HCEC 1CT (cell line): ENCODE results near the gene DGCR2.
A peak's percentile ranks its signal among the peaks of the same experiment; 100 is the strongest.
"Not testable (repeated sequence)": the region's sequence is repeated elsewhere in the genome, so short reads cannot be mapped to it uniquely, and the experiment has no call there.

Experiments
- DNase-seq: peaks from one replicate; pipeline ENCODE4 v3.0.0-alpha.2; 2017

The DGCR2 gene

GRCh38 chr22:19039448-19039780 is 82.8 kb downstream of the DGCR2 start:
- DNase-seq = no peak

- no peak for DNase-seq
These were observed 83.3 kb downstream of the DGCR2 start for GRCh38 chr22:19038728-19039447.

DNA sequence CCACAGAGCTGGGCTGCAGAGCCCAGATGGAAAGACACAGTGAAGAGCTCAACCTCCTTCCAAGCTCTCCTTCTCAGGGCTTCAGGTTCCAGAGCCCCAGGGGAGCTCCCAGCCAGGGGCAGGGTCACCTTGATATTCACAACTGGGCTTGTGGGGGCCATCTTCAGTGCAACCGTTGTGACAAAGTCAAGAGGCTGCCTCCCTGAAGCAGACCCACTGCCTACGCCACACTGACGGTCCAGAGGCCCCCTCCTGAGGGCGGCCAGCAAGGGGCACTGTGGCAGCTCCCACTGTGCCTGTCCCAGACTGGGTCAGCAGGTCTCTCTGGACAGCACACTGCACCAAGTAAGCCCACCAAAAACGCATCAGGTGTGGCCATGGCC is 84.1 kb downstream of the DGCR2 start:
- DNase-seq = no peak

GRCh38 chr22:19037282-19038163 is 84.7 kb downstream of the DGCR2 start:
- DNase-seq = no peak

GRCh38 chr22:19036523-19037273 is 85.5 kb downstream of the DGCR2 start:
- peak; percentile 17 for DNase-seq

DNA sequence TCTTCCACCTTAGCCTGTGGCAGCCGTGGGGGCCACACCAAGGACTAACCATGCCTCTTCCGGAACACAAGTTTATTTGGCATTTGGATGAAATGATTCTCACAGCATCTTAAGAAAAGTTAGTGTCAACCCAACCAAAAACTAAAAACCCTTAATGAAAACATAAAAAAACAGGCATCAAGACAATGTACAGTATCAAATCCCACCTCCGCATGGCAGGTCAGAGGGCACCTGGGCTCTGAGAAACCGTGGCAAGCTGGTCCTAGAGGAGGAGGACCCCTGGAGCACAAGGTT is 86.0 kb downstream of the DGCR2 start:
- no peak for DNase-seq

DNA sequence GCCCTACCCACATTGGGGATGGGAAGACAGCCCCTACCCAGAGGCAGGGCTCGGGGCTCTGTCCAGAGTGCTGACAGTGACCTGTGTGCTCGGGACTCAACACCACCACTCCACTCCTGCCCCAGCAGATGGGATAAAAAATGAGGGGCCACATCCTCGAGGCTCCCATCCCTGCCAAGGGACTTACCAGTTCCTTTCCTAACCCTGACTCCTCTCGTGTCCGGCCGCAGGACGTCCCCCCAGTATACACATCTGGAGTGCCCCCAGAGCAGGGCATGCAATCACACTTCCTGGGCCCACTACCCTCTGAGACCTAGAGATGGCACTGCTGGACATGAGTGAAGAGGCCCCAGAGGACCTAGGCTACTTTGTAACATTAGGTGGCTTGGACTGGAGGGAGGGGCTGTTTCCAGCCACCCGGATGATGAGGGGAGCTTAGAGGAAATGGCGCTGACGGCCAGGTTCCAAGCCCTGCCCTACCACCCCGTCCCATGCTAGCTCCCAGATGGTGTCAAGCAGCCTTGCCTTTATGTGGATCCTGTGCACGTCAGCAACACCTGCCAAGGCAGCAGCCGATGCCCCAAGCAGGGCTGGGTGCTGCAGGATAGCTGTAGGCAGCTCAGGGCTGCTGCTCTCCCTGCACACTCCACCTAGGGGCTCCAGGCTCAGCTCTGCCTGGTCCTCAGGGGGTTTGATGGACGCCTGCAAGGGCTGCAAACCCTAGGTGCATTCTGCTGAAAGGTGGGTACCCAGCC is 86.6 kb downstream of the DGCR2 start:
- peak; percentile 2 for DNase-seq

- not testable (repeated sequence) for DNase-seq
These were observed 87.1 kb downstream of the DGCR2 start for GRCh38 chr22:19035126-19035473.

- DNase-seq = not testable (repeated sequence)
These were observed 87.5 kb downstream of the DGCR2 start for GRCh38 chr22:19034724-19035120.

- not testable (repeated sequence) for DNase-seq
These were observed 88.0 kb downstream of the DGCR2 start for GRCh38 chr22:19034031-19034723.

DNA sequence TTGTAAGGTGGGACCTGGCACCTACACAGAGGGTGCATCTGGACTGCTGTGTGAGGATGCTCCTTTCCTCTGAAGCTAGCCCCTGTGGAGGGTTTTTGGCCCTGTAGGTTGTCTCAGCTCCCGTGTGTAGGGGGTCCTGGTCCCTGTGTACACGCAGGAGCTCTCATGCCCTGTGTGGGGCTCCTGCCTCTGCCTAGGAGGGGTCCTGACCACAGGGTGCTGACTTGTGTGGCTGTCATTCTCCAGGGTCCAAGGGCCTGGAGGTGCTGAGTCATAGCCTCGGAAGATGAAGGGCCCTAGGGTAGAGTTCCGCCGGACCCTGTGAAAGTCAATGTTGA is 88.7 kb downstream of the DGCR2 start:
- DNase-seq = not testable (repeated sequence)

GRCh38 chr22:19032898-19033567 is 89.2 kb downstream of the DGCR2 start:
- DNase-seq = not testable (repeated sequence)

DNA sequence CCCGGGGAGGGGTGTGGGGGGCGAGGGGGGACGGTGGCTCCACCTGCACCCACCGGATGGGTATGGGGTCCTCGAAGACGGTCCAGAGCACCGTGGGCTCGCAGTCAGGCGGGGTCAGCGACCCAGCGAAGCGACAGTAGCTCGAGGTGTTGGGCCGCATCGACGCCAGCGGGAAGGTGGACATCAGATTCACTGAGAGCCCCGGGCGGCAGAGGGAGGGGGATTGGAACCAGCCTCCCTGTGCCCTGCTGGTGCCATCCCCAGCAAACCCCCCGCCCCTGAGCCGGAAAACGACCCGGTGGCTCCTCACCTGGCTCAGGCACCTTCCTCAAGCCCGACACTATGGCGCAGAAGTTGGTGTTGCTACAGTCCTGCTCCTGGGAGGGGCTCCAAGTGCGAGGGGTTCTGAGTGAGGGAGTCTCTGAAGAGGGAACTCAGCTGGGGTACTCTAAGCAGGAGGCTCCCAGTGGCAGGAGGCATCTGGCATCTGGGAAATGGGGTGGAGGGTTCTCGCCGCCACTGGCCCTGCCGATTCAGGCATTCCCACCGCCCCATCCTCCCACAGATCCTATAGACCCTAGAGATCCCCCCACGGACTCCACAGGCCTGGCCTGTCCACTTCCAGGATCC is 89.9 kb downstream of the DGCR2 start:
- not testable (repeated sequence) for DNase-seq

GRCh38 chr22:19030889-19031252 is 91.3 kb downstream of the DGCR2 start:
- DNase-seq = not testable (repeated sequence)

GRCh38 chr22:19030226-19030888 is 91.9 kb downstream of the DGCR2 start:
- not testable (repeated sequence) for DNase-seq

GRCh38 chr22:19029113-19030103 is 92.8 kb downstream of the DGCR2 start:
- not testable (repeated sequence) for DNase-seq

- DNase-seq = not testable (repeated sequence)
These were observed 94.2 kb downstream of the DGCR2 start for GRCh38 chr22:19028060-19028455.

DNA sequence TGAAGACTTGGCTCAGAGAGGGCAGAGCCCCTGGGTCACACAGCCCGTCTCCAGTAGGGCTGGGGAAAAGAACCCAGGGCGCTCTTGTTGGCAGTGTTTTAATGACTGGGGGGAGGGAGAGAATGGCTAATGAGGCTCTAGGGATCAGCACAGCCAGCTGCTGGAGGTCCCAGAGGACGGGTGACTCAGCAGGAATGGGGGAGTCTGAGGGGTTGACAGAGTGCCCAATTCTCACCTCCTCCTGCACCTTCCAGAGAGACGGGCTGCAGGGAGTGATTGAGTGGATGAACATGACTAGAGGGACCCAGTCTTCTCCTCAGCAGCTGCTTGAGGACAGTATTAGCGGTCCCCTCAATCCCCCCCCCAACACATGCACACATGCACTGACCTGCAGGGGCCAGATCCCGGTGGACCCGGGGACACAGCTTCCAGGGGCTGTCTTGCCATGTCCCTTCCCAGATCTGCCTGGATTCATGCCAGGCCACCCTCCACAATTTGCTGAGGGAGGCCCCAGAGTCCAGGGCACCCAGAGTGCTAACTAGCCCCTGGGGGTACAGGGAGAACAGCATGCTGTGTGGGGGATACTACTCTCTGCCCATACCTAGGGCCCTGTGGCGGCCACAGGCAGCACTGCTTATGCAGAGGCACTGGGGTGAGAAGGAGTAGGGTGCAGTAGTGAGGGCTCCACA is 94.7 kb downstream of the DGCR2 start:
- DNase-seq = not testable (repeated sequence)

DNA sequence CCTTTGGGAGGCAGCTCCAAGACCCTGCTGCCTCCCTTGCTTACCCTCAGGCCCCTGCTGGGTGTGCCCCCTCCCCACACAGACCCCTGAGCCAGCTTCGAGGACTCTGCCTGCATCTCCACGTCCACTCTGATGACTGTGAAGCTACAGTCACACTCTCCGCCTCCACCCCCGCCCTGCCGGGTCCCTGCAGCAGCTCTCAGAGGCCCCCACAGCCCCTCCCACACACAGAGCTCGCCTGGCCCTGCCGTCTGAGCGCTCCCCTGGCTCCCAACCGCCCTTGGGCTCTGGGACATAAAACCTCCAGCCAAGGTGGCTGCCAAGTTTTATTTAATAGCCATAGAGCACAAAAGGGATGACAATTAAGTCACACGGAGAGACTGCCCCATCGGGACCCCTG is 96.1 kb downstream of the DGCR2 start:
- not testable (repeated sequence) for DNase-seq
